GM23338 (cell line): ENCODE results near the gene HINT1.
"Not testable (repeated sequence)": the region's sequence is repeated elsewhere in the genome, so short reads cannot be mapped to it uniquely, and the experiment has no call there.

ENCODE experiments used
- CREB1 ChIP-seq: fragments of 250-450 bp; sonication (Bioruptor Pico); IDR thresholded peaks from 2 replicates; pipeline ENCODE4 v1.5.0; 2020; ENCODE audit warnings: low read depth, mild to moderate bottlenecking, moderate library complexity
- EZH2 ChIP-seq: fragments of 200-600 bp; sonication (generic); IDR thresholded peaks from one replicate; pipeline ENCODE4 v1.8.0; 2017; ENCODE audit warnings: antibody characterized with exemption, mild to moderate bottlenecking, low read depth; ENCODE audit not compliant: unreplicated experiment
- EZH2phosphoT487 ChIP-seq: fragments of 200-600 bp; sonication (generic); IDR thresholded peaks from one replicate; pipeline ENCODE4 v1.8.1; 2018; ENCODE audit warnings: antibody characterized with exemption; ENCODE audit not compliant: unreplicated experiment
- JUNB ChIP-seq: IDR thresholded peaks from one replicate; pipeline ENCODE4 v1.6.1; 2016; ENCODE audit warnings: antibody characterized with exemption; ENCODE audit not compliant: unreplicated experiment
- NANOG ChIP-seq: IDR thresholded peaks from 2 replicates; pipeline ENCODE4 v1.6.1; 2016; ENCODE audit warnings: antibody characterized with exemption, borderline replicate concordance
- POLR2AphosphoS5 ChIP-seq: IDR thresholded peaks from 2 replicates; pipeline ENCODE4 v1.6.1; 2016; ENCODE audit warnings: antibody characterized with exemption, low read depth
- STAT1 ChIP-seq: IDR thresholded peaks from one replicate; pipeline ENCODE4 v1.6.1; 2016; ENCODE audit warnings: antibody characterized with exemption; ENCODE audit not compliant: unreplicated experiment
- ZNF114 ChIP-seq: fragments of 250-450 bp; sonication (Bioruptor Pico); IDR thresholded peaks from 2 replicates; pipeline ENCODE4 v1.5.0; 2020; ENCODE audit warnings: mild to moderate bottlenecking, moderate library complexity
- ZNF331 ChIP-seq: fragments of 250-450 bp; sonication (Bioruptor Pico); IDR thresholded peaks from 2 replicates; pipeline ENCODE4 v1.5.0; 2020; ENCODE audit warnings: low read depth, mild to moderate bottlenecking, moderate library complexity
- TF ChIP-seq, protein P1 (sequence below), 2 experiments: fragments of 200-600 bp in 1 of 2; sonication (generic) in 1 of 2; conservative IDR thresholded peaks; 2 replicates each; pipeline versions ENCODE4 v1.5.1 to v1.6.1; 2016 to 2017; ENCODE audit warnings: antibody characterized with exemption in 2 of 2, low read depth in 2 of 2, mild to moderate bottlenecking in 2 of 2, moderate library complexity in 1 of 2
- TF ChIP-seq, protein P2 (sequence below): IDR thresholded peaks from one replicate; pipeline ENCODE4 v1.6.1; 2018; ENCODE audit warnings: antibody characterized with exemption; ENCODE audit not compliant: unreplicated experiment
- TF ChIP-seq, protein P3 (sequence below): IDR thresholded peaks from 2 replicates; pipeline ENCODE4 v1.6.1; 2016; ENCODE audit warnings: antibody characterized with exemption
- TF ChIP-seq, protein P4 (sequence below): fragments of 250-450 bp; sonication (Bioruptor Pico); IDR thresholded peaks from 2 replicates; pipeline ENCODE4 v1.5.0; 2020; ENCODE audit warnings: mild to moderate bottlenecking, moderate library complexity

DNA sequence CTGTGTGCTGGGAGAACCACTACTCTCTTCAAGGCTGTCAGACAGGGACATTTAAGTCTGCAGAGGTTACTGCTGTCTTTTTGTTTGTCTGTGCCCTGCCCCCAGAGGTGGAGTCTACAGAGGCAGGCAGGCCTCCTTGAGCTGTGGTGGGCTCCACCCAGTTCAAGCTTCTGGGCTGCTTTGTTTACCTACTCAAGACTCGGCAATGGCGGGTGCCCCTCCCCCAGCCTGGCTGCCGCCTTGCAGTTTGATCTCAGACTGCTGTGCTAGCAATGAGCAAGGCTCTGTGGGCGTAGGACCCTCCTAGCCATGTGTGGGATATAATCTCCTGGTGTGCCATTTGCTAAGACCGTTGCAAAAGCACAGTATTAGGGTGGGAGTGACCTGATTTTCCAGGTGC is 26.6 kb downstream of the HINT1 start:
- TF ChIP-seq, protein P1, sequence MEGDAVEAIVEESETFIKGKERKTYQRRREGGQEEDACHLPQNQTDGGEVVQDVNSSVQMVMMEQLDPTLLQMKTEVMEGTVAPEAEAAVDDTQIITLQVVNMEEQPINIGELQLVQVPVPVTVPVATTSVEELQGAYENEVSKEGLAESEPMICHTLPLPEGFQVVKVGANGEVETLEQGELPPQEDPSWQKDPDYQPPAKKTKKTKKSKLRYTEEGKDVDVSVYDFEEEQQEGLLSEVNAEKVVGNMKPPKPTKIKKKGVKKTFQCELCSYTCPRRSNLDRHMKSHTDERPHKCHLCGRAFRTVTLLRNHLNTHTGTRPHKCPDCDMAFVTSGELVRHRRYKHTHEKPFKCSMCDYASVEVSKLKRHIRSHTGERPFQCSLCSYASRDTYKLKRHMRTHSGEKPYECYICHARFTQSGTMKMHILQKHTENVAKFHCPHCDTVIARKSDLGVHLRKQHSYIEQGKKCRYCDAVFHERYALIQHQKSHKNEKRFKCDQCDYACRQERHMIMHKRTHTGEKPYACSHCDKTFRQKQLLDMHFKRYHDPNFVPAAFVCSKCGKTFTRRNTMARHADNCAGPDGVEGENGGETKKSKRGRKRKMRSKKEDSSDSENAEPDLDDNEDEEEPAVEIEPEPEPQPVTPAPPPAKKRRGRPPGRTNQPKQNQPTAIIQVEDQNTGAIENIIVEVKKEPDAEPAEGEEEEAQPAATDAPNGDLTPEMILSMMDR (conservative IDR thresholded peaks at IDR 0.05; ENCODE audit: low read depth in 2 of 2): not testable (repeated sequence)
- not testable (repeated sequence) for TF ChIP-seq POLR2AphosphoS5; ZNF114 (CRISPR knock-in tag); EZH2; EZH2phosphoT487; ZNF331 (CRISPR knock-in tag); JUNB; CREB1 (CRISPR knock-in tag); NANOG; STAT1
- TF ChIP-seq, protein P2, sequence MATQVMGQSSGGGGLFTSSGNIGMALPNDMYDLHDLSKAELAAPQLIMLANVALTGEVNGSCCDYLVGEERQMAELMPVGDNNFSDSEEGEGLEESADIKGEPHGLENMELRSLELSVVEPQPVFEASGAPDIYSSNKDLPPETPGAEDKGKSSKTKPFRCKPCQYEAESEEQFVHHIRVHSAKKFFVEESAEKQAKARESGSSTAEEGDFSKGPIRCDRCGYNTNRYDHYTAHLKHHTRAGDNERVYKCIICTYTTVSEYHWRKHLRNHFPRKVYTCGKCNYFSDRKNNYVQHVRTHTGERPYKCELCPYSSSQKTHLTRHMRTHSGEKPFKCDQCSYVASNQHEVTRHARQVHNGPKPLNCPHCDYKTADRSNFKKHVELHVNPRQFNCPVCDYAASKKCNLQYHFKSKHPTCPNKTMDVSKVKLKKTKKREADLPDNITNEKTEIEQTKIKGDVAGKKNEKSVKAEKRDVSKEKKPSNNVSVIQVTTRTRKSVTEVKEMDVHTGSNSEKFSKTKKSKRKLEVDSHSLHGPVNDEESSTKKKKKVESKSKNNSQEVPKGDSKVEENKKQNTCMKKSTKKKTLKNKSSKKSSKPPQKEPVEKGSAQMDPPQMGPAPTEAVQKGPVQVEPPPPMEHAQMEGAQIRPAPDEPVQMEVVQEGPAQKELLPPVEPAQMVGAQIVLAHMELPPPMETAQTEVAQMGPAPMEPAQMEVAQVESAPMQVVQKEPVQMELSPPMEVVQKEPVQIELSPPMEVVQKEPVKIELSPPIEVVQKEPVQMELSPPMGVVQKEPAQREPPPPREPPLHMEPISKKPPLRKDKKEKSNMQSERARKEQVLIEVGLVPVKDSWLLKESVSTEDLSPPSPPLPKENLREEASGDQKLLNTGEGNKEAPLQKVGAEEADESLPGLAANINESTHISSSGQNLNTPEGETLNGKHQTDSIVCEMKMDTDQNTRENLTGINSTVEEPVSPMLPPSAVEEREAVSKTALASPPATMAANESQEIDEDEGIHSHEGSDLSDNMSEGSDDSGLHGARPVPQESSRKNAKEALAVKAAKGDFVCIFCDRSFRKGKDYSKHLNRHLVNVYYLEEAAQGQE: not testable (repeated sequence)
- TF ChIP-seq, protein P3, sequence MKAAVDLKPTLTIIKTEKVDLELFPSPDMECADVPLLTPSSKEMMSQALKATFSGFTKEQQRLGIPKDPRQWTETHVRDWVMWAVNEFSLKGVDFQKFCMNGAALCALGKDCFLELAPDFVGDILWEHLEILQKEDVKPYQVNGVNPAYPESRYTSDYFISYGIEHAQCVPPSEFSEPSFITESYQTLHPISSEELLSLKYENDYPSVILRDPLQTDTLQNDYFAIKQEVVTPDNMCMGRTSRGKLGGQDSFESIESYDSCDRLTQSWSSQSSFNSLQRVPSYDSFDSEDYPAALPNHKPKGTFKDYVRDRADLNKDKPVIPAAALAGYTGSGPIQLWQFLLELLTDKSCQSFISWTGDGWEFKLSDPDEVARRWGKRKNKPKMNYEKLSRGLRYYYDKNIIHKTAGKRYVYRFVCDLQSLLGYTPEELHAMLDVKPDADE: not testable (repeated sequence)
- TF ChIP-seq, protein P4, sequence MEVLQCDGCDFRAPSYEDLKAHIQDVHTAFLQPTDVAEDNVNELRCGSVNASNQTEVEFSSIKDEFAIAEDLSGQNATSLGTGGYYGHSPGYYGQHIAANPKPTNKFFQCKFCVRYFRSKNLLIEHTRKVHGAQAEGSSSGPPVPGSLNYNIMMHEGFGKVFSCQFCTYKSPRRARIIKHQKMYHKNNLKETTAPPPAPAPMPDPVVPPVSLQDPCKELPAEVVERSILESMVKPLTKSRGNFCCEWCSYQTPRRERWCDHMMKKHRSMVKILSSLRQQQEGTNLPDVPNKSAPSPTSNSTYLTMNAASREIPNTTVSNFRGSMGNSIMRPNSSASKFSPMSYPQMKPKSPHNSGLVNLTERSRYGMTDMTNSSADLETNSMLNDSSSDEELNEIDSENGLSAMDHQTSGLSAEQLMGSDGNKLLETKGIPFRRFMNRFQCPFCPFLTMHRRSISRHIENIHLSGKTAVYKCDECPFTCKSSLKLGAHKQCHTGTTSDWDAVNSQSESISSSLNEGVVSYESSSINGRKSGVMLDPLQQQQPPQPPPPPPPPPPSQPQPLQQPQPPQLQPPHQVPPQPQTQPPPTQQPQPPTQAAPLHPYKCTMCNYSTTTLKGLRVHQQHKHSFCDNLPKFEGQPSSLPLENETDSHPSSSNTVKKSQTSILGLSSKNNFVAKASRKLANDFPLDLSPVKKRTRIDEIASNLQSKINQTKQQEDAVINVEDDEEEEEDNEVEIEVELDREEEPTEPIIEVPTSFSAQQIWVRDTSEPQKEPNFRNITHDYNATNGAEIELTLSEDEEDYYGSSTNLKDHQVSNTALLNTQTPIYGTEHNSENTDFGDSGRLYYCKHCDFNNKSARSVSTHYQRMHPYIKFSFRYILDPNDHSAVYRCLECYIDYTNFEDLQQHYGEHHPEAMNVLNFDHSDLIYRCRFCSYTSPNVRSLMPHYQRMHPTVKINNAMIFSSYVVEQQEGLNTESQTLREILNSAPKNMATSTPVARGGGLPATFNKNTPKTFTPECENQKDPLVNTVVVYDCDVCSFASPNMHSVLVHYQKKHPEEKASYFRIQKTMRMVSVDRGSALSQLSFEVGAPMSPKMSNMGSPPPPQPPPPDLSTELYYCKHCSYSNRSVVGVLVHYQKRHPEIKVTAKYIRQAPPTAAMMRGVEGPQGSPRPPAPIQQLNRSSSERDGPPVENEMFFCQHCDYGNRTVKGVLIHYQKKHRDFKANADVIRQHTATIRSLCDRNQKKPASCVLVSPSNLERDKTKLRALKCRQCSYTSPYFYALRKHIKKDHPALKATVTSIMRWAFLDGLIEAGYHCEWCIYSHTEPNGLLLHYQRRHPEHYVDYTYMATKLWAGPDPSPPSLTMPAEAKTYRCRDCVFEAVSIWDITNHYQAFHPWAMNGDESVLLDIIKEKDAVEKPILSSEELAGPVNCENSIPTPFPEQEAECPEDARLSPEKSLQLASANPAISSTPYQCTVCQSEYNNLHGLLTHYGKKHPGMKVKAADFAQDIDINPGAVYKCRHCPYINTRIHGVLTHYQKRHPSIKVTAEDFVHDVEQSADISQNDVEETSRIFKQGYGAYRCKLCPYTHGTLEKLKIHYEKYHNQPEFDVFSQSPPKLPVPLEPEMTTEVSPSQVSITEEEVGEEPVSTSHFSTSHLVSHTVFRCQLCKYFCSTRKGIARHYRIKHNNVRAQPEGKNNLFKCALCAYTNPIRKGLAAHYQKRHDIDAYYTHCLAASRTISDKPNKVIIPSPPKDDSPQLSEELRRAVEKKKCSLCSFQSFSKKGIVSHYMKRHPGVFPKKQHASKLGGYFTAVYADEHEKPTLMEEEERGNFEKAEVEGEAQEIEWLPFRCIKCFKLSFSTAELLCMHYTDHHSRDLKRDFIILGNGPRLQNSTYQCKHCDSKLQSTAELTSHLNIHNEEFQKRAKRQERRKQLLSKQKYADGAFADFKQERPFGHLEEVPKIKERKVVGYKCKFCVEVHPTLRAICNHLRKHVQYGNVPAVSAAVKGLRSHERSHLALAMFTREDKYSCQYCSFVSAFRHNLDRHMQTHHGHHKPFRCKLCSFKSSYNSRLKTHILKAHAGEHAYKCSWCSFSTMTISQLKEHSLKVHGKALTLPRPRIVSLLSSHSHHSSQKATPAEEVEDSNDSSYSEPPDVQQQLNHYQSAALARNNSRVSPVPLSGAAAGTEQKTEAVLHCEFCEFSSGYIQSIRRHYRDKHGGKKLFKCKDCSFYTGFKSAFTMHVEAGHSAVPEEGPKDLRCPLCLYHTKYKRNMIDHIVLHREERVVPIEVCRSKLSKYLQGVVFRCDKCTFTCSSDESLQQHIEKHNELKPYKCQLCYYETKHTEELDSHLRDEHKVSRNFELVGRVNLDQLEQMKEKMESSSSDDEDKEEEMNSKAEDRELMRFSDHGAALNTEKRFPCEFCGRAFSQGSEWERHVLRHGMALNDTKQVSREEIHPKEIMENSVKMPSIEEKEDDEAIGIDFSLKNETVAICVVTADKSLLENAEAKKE (CRISPR knock-in tag): not testable (repeated sequence)
